ENCODE measurements around the gene SLC39A11.

The SLC39A11 gene

DNA sequence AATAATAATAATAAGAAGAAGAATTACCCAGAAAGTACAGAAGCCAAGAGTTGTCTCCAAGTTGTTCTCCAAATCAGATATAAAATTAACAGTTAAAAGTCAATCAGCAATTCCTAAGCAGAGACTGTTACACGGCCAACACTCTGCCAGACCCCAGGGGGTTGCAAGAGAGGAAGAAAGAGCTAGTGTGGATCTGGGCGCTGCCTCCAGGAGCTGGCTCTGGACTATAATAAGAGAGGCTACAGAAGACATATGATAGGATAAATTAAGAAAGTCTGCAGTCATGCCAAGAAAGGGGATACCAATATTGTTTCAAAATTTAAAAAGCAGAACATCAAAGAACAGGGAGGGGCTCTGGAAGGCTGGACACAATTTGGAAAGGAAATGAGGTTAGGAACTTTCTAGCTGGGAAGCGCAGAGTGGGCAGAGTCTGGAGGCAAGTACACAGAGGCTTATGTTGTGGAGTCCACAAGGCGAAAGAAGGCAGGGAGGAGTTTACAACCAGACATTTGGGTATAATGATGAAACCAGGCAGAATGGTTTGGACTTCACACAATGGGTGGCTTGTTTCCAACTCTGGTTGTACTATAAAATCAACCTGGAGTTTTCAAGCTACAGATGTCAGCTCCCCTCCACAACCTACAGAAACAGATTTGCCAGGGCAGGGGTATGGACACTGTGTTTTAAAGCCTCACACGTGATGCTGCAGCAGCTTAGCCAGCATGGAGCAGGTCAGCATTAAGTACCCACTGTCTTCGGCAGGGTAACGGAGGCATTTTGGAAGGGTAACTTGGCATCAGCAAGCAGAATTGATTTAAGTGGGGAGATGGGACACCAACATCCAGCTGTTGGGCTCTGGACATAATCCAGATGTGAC lies 49.4 kb downstream of the SLC39A11 start:
- no peak for DNase-seq (ENCODE audit: low spot score)

DNA sequence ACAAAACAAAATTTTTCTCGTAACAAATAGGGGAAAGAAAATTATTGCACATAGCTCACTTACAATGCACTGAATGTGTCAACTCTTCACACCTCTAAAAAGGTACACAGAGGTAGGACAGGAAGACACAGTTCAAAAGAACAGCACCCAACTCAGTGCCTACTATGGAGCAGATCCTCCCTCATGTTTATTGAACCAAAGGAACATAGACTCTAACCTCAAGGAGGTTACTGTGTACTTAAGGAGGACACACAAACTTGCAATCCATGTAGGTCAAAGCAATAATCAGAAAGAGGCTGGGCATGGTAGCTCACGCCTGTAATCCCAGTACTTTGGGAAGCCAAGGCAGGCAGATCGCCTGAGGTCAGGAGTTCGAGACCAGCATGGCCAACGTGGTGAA lies 50.3 kb downstream of the SLC39A11 start:
- no peak for DNase-seq (ENCODE audit: low spot score)

DNA sequence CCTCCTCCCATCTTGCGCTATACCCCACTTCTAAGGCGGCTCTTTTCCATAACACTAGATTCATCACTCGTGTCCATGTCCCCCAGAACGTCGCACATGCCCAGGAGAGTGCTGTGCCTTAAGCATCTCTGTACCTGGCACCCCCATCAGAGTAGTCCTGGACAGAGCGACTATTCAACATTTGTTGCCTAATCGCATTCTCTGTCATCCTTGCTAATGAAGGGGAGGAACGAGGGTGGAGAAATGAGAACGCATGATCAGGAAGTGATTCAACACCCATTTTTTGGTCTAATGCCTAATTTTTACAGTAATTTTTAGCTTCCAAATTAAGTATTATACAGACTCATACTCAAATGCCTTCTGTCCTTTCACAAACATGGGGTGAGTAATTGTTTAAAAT lies 53.2 kb downstream of the SLC39A11 start:
- DNase-seq (ENCODE audit: low spot score), result no peak

DNA sequence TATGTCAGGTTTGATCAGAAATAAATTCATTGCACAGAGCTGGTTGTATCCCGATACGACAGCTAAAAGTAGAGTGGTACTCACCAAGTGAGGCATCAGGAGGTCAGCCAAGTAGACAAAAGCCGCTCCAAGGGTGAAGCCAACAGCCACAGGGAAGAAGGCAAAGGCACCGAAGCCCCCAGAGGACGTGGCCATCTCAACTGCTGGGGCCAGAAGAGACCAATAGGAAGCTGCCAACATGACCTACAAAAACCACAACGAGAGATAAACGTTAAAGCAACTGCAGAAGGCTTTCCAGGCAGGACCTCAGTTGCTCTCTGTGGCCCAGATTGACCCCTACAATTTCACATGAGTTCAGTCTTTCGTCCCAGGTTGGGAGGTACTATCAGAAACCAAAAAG lies 61.0 kb downstream of the SLC39A11 start:
- no peak for DNase-seq (ENCODE audit: low spot score)

DNA sequence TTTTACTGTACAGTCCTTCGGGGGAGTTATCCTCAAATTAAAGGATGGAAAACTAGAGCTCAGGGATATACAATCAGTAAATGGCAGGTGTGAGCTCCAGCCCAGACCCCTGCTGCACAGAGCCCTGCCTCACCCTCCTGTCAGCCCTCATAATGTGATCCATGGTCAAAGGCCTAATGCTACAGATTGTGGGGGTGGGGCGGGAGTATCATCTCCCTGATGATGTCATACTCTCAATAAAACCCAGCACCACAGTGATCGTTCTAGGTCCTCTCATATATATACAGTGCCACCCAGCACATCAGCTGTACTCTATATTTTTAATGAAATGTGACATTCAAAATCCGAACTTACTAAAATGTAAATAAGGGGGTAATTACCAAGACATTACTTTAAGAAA lies 61.5 kb downstream of the SLC39A11 start:
- no peak for DNase-seq (ENCODE audit: low spot score)

DNA sequence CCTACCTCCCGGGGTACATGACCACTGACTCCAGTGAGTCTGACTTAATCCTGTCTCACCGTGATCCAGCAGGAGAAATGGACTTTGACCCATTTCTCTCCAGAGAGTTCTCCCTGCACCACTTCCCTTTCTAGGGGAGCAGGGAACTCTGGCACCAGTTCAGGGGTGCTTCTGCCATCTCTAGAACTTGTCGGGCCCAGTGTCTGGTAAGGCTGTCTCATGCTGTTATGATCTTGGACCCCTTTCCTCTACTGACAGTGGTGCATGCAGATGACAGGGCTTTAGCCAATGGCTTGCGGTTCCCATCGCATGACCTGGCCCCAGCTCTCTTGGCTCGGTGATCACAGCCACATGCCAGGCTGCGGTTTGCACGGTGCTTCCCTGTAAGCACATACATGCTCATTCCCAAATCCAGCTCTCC lies 62.0 kb downstream of the SLC39A11 start:
- no peak for DNase-seq (ENCODE audit: low spot score)

DNA sequence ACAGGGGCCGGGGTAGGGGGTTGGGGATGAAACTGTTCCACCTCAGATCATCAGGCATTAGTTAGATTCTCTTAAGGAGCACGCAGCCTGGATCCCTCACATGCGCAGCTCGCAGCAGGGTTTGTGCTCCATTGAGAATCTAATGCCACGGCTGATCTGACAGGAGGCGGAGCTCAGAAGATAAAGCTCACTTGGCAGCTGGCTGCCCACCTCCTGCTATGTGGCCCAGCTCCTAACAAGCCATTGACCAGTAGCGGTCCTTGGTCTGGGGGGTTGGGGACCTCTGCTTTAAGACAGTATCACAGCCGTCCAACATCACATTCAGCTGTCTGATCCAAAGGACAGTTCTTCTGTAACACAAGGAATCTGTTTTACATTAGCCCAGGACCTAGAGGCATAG lies 62.5 kb downstream of the SLC39A11 start:
- DNase-seq (ENCODE audit: low spot score), result no peak

DNA sequence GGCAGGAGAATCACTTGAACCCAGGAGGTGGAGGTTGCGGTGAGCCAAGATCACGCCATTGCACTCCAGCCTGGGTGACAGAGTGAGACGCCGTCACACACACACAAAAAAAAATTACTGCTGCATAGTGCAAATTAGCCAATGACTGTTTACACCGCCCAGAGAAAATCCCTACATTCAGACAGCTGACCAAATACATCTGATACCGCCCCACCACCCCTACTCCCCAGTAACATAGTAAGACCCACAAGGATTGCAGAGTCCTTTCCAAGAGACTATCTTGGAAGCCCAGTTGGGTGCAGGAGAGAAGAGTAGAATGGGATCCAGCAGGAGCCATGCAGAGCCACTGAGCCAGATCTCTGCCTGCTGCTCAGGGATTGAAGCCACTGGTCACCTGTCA lies 63.5 kb downstream of the SLC39A11 start:
- DNase-seq (ENCODE audit: low spot score), result no peak

DNA sequence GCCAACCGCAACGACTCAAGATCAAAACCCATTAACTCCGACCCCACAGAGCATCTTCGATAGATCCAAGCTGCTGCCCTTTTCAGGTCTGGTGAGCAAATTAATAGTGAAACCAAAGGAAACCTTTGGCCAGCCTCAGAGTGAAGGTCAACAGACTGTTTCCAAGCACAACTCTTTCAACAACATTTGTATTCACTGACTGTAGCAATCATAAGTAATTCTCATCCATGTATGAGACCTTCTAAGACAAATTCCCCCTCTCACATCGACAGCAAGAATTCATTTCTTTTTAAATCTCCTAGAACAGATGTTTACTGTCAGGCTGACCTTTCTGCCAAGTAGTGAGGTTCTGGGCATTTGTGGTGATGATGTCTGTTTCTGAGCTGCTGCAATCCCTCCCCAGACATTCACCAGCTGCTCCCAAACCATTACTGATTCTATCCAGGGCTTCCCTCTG lies 64.2 kb downstream of the SLC39A11 start:
- DNase-seq (ENCODE audit: low spot score), result no peak

DNA sequence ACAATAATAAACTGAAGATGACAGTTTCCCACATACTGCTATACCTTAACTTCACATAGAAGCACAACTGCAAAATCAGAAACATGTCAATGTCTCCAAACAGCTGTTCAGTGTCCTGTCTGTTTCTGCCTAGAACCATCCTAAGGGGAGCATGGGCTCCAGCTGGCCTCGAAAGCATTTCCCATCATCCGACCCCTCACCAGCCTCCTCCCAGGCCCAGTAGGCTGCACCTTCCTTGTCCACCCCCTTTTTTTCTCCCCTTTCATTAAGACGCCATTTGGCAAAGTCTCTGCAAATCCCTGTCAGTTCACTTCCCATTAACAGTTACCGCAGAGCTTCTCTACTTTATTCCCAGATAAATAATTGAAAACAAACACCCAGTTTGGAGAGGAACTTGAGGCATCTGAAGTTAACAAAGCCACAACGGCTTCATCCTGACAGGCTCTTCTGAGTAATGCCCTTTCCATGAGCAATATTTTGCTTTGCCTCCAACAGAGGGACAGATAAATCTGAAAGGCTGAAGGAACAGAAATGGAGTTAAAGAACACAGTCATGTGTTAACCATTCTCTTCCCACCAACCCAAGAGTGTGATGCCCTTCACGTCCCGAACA lies 65.3 kb downstream of the SLC39A11 start:
- no peak for DNase-seq (ENCODE audit: low spot score)

DNA sequence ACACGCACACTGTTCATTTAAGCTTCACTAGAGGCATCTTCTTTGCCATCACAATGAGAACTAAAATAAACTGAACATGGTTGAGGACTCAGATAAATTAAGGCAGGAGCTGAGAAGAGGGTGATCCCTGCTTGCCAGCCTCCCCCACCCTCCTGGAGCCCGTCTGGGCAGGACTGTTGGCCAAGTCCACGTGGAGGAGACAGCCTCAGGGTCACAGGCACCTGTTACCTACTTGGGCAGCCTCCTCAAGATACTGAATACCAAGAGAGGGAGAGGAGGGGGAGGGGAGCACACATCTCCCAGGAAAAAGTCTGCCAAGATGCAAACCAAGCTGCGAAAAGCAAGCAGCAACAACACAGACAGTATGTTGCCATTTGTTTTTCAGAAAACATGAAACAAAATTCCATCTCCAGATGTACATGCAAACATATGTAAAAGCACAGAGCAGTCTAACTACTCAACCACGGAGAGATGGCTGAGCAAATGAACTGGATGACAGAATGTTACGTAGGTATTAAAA lies 67.4 kb downstream of the SLC39A11 start:
- DNase-seq (ENCODE audit: low spot score), result no peak

DNA sequence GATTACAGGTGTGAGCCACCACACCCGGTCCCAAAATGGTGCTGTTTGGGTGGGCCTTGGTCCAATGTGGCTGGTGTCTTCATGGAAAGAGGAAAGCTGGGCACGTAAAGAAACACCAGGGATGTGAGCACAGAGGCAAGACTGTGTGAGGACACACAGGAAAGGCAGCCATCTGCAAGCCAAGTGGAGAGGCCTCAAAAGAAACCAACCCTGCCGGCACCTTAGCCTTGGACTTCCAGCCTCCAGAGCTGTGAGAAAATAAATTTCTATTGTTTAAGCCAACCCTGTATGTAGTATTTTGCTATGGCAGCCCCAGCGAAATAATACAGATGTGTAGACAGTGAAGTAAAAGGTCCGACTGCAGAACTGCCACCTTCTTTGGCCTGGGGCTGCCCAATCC lies 68.7 kb downstream of the SLC39A11 start:
- DNase-seq (ENCODE audit: low spot score), result no peak

DNA sequence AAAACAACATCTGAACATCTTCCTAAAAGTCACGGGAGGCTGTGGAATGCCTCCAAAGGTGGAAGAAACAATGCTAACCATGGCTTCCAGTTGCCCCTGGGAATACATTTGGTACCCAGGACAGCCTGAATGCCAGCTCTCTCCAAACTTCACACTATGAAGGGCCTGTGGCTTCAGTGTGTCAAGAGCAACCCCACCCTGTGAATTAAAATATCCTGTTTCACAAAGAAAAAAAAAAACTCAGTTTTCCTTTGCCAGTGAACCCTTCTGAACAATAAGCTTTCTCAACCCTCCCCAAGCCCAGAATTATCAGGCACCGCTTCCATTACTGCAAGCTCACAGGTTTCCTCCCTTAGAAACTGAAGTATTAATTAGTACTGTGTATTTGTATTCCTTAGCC lies 69.8 kb downstream of the SLC39A11 start:
- no peak for DNase-seq (ENCODE audit: low spot score)

DNA sequence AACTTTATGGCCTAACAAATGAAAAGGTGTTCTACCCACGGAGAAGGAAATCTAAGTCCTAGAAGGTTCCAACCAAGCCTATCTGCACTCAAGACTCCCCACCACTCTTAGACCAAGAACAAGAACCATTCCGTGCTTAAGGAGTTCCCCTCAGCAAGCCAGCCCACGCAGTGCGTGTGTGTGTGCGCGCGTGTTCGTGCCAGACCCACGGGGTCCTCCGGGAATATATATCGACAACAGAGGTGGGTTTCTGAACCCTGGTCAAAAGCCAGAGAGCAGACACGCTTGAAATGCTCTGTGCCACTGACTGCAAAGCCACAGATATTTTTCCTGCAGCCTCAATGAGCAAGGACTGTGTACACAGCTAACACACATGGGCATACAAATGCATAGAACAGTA lies 70.7 kb downstream of the SLC39A11 start:
- no peak for DNase-seq (ENCODE audit: low spot score)

DNA sequence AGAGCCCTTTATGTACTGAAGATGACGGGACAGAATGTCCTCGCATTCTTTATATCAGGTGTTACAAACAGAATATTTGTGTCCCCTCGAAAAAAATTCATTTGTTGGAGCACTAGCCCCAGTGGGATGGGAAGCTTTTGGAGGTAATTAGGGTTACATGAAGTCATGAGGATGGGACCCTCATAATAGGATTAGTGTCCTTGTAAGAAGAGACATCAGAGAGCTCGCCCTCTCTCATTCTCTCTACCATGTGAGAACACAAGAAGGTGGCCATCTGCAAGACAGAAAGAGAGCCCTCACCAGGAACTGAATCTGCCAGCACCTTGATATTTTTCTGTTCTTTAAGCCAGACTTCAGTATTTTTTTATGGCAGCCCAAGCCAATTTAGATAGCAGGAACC lies 72.4 kb downstream of the SLC39A11 start:
- DNase-seq (ENCODE audit: low spot score), result no peak

DNA sequence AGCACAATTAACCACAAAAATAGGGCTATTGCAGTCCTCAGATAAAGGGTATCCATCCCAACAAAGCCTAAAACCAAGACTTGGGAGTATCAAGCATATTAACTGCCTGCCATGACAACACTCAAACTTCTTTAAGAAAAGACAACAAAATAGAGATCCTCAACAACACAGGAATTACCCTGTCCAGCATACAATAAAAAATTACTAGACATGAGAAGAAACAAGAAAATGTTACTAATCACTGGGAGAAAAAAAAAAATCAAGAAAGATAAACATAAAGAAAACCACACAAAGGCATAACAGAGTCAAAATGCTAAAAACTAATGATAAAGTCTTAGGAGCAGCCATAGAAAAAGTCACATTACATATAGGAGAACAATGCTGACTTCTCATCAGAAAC lies 73.9 kb downstream of the SLC39A11 start:
- no peak for DNase-seq (ENCODE audit: low spot score)

DNA sequence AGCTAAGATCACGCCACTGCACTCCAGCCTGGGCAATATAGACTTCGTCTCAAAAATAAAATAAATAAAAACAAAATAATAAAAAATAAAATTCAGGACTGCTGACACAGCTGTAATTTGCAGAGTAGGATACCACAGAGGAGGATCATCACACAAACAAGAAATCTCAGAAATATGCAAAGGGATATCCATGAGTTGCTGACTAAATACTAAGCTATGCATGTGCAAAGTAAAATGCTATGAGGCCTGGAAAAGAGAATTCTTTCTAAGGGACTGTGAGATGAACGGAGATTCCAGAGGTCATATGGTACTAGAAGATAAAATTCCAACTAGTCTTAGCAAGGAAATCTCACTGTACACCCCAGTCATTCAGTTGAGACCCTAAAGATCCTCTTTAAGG lies 74.8 kb downstream of the SLC39A11 start:
- no peak for DNase-seq (ENCODE audit: low spot score)

DNA sequence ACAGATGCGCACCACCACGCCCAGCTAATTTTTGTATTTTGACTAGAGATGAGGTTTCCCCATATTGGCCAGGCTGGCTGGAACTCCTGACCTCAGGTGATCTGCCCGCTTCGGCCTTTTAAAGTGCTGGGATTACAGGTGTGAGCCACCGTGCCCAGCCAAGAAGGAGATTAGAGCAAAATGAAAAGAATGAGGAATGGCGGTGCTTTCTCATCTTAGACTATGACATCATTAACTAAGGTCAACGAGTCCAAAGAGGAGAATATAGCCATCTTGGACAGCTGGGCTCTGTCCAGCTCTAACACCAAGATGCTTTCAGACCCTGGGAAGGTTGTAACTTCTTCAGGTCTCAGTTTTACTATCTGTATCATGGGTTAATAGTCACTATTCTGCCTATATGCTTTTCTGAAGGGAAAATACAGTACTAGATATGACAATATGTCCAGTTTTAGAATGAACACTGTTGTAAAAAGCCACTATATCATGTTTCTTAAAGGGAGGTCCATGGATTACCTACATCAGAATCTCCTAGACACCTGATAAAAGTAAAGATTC lies 76.7 kb downstream of the SLC39A11 start:
- DNase-seq (ENCODE audit: low spot score), result no peak

DNA sequence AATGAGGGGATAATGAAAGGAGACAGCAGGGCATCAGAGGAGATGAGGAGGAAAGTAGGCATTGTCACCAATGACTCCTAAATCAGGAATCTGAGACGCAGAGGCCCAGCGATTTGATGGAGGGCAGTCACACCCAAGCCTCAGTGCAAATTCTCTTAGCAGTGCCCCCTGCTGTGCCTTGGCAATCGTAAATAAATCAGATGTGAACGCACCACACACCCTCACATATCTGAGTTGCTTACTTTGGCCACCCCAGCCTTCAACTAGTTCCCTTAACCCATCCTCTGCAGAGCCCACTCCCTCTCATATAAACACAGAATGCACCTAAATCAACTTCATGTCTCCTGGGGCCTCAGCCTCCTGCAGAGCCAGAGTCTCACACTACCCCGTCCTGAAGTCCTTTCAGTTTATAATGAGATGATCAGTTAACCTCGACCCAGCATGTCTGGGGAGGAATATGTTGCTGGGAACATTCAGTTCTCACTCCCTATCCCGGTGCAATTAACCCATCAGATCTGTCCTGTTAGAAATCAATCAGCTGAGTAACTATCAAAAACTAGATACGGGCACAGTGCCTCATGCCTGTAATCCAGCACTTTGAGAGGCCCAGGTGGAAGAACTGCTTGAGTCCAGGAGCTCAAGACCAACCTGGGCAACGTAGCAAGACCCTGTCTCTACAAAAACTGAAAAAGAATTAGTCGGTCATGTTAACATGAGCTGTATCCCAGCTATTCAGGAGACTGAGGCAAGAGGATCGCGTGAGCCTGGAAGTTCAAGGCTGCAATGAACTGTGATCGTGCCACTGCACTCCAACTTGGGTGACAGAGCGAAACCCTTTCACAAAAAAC lies 78.4 kb downstream of the SLC39A11 start:
- DNase-seq (ENCODE audit: low spot score), result no peak

DNA sequence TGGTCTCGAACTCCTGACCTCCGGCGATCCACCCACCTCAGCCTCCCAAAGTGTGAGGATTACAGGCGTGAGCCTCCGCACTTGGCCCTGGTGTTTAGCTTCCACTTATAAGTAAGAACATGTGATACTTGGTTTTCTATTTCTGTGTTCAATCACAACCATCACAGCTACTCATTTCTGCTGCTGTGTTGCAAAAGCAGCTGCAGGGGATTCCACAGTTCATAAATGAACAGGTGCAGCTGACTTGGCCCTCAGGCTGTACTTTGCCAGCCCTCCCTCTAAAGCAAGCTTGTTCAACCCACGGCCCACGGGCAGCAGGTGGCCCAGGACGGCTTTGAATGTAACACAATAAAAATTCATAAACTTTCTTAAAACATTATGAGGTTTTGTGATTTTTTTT lies 79.2 kb downstream of the SLC39A11 start:
- DNase-seq (ENCODE audit: low spot score), result no peak

DNA sequence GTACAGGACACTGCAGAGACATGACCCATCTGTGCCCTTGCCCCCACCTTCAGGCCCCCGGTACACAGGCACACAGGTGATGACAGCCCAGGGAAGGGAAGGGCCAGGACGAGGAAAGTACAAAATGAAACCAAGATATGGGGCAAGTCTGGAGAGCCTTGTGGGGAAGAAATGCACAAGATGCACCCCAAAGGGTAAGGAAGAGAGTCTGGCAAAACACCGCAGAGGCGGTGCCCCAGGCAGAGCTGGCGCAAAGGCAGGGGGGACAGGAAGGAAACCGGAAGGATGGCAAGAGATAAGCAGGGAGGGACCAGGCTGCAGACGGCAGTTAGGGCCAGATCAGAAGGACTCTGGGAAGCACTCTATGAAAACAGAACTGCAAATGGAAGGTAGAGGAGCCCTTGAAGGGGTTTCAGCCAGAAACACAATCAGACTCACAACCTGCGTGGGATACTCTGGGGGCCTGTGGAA lies 81.4 kb downstream of the SLC39A11 start:
- no peak for DNase-seq (ENCODE audit: low spot score)

DNA sequence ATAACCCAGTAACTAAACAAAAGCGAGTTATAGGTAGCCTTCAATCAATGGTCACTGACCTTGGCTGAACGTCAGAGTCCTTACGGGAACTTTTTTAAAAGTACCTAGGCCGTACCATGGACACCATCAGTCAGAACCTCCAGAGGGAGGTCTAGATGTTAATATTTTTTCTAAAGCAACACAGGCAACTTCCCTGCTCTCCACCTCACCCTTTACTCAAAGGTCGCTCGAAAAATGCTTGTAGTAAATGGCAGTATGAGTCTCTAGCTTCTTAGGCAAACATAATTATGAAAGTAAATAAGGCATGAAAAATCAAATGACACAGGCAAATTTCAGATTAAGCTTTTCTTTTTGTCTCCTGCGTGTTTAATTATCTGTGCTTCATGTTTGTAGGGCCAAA lies 82.1 kb downstream of the SLC39A11 start:
- no peak for DNase-seq (ENCODE audit: low spot score)
